ENCODE results near the gene POLR2A.
"Not testable (repeated sequence)": the region's sequence is repeated elsewhere in the genome, so short reads cannot be mapped to it uniquely, and the experiment has no call there.

The POLR2A gene

DNA sequence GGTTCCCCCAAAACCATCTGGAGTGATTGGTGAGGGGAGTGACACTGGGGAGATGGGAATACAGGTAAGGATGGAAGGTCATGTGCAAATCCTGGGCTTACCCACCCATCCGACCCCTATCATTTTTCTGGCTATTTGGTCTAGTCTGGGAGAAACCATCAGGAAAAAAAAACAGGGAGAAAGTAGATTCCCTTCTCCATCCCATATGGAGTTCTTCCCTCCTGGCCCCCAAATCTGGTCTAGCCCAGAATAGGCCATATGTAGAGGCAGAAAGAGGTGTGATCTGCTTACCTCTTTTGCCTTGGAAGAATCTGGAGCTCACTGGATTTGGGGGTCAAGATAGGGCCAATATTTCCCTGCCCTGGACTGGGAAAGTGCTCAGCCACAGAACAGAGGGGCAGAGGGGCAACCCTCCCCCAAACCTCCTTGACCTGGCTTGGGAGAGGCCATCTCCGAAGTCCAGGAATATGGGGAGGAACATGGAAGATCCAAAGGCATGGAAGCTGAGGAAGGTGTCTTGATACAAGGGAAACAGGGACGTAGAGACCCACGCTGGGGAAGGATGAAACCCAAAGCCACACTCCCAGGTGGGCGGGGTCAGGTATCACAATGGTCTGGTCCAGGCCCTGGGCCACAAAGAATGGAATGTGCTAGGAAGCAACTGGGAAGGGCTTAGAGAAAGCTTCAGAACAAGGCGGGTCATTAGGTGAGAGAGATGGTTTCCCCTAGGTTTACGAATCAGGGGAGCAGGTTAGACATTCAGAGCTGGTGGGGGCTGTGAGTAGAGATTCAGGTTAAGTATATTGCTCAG lies 23.1 kb upstream of the POLR2A start:
- no peak for DNase-seq (ENCODE audit: low read depth)

GRCh38 chr17:7462474-7463371 lies 21.4 kb upstream of the POLR2A start:
- DNase-seq (ENCODE audit: low read depth) = no peak

- no peak for DNase-seq (ENCODE audit: low read depth)
Measured at GRCh38 chr17:7463372-7463846, 20.8 kb upstream of the POLR2A start.

DNA sequence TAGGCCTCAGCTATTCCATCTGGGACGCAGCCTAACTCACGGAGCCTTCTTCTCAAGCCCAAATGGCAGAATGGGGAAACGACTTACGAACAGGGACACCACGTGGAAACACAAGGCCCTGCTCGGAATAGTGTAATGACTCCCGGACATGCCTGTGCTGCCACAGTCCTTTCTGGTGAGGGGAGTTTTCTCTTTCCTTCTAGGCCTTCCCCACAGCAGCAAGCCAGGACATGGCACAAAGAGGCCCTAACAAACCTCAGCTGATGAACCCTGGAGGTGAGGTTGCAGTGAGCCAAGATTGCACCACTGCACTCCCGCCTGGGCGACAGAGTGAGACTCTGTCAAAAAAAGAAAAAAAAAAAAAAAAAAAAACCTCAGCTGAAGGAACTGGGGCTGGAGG lies 20.1 kb upstream of the POLR2A start:
- no peak for DNase-seq (ENCODE audit: low read depth)

DNA sequence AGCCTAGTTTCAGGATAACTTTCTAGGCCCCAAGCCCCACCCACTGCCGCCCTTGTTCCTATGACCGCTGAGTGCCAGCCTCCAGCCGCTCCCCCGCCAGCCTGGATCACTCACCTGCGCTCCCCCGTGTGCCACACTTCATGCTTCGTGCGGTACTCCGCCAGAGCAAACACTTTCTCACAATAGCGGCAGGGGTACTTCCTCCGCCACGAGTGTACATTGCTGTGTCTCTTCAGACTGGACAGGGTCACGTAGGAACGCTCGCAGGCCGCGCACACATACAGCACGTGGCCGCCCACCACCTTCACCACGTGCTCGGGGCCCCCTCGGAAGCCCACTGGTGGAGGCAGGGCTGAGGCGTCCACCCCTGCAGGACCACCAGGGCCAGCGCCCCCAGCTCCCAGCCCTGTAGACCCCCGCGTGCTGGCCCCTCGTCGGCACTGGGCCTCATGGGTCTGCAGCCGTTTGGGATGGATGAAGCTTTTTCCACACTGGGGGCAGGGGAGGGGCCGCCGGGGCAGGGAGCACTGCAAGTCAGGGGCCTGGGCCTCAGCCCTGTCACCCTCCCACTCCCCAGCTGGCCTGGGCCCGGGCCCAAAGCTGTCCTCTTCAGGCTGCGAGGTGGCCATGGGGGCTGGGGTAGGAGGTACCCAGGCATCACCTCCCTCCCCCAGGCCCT lies 18.4 kb upstream of the POLR2A start:
- DNase-seq (ENCODE audit: low read depth) = no peak

DNA sequence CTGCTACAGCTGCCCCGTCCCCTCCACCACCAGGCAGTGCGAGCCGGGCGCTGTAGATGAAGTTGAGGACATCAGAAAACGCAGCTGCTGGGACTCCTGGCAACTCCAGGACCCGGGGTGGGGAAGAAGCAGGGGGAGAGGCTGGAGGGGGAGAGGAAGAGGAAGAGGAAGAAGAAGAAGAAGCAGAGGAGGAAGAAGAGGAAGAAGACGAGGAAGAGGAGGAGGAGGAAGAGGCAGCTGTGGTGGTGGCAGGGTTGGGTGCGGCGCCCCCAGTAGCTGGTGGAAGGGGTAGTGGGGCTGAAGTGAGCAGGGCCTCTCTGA lies 17.9 kb upstream of the POLR2A start:
- no peak for DNase-seq (ENCODE audit: low read depth)

DNA sequence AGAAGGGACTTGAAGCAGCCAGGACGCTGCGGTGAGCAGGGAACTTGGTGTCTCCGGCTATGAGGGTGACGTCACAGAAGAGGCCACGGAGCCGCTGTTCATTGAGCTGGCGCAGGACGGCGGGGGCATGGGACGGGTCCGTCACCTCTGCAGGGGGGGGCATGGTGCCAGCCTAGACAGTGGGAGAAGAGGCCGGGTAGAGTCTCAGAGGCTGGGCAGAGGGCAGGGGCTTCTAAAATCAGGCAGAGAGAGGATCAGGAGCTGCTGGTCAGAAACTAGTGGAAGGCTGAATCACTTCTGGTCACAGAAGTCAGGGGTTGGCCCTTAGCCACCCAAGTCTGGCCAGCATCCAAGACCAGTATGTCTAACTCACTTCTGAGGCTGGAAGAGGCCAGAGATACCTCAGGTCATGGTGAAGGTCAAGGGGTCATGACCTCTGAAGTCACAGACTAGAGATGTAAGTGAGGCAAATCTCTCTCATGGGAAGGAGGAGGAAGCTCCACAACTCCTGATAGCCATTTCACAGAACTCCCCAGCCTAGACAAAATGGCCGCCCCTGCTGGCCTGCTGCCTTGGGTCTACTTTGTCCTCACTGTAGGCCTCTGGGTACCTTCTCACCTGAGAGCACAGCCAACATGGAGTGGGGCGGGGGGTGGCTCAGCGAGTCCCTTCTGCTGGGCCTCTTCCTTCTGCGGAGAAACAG lies 17.4 kb upstream of the POLR2A start:
- peak; percentile 66 for DNase-seq (ENCODE audit: low read depth)

- no peak for DNase-seq (ENCODE audit: low read depth)
Measured at GRCh38 chr17:7467498-7467897, 16.7 kb upstream of the POLR2A start.

DNA sequence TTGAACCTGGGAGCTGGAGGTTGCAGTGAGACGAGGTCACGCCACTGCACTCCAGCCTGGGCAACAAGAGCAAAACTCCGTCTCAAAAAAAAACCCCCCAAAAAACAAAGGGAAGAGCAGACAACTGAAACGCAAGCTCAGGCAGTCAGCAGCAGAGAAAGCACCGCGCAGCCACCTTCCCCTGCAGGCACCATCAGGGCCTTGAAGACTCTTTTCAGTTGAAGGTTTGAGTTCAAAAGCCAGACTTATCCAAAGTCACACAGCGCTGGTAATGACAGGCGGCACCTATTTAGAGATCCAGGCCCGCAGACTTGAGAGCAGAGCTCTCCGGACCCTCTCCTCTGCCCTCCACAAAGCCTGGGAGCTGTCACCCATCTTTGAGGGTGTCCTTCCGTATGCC lies 15.9 kb upstream of the POLR2A start:
- no peak for DNase-seq (ENCODE audit: low read depth)

GRCh38 chr17:7468804-7469389 lies 15.3 kb upstream of the POLR2A start:
- no peak for DNase-seq (ENCODE audit: low read depth)

- not testable (repeated sequence) for DNase-seq (ENCODE audit: low read depth)
Measured at GRCh38 chr17:7469843-7470242, 14.3 kb upstream of the POLR2A start.

- DNase-seq (ENCODE audit: low read depth) = not testable (repeated sequence)
Measured at GRCh38 chr17:7470457-7470973, 13.7 kb upstream of the POLR2A start.

DNA sequence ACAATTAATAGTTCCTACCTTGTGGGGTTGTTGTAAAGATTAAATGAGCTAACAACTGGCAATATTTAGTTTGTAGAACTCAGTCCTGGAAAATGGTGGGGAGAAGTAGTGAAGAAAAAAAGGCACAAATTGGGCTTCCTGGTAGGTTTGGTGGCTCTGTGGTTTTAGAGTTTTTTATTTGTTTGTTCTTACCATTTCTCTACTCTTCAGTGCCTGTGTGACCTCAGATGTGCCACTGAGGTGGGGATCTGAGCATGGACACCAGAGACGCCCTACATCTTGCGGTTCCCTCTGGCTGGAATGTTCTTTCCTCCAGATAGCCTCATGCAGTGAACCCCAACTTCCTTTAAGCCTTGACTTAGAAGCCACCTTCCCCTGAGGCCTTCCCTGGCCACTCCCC lies 12.4 kb upstream of the POLR2A start:
- DNase-seq (ENCODE audit: low read depth) = no peak

- not testable (repeated sequence) for DNase-seq (ENCODE audit: low read depth)
Measured at GRCh38 chr17:7474767-7475166, 9.4 kb upstream of the POLR2A start.

- DNase-seq (ENCODE audit: low read depth) = peak; percentile 63
Measured at GRCh38 chr17:7475764-7476422, 8.3 kb upstream of the POLR2A start.

- peak; percentile 61 for DNase-seq (ENCODE audit: low read depth)
Measured at GRCh38 chr17:7476494-7476893, 7.7 kb upstream of the POLR2A start.

- DNase-seq (ENCODE audit: low read depth) = no peak
Measured at GRCh38 chr17:7476951-7477350, 7.2 kb upstream of the POLR2A start.

GRCh38 chr17:7477392-7478275 lies 6.5 kb upstream of the POLR2A start:
- peak; percentile 95 for DNase-seq (ENCODE audit: low read depth)
